K562 (cell line): ENCODE measurements around the gene ZKSCAN8. TPM values are rescaled to one million over a fixed set of nuclear protein-coding genes. Genes with fewer than 3 reads are reported as not detected.

Source experiments
- ATAC-seq: fragments of 200-7000 bp; cut with Tn5 transposase; 3 replicates; pipeline ENCODE4 v1.9.1; 2020; ENCODE audit warnings: moderate library complexity
- BruUV-seq: library from RNA; stranded (reverse); fragments of 400-500 nt; replicated peaks from 2 replicates; lab custom pipeline; 2021; lab: Mats Ljungman, UMichigan
- CTCF ChIA-PET: fragments of 300-600 bp; formaldehyde crosslinking; extraction: SDS; loops from one replicate; lab custom pipeline; 2021; ENCODE audit warnings: low intra/inter-chr PET ratio; lab: Yijun Ruan, JAX
- POLR2A ChIA-PET: fragments of 300-600, 350-650 bp; sonication (Branson Sonifier 250); formaldehyde crosslinking; extraction: SDS; loops from one replicate; lab custom pipeline; 2021; ENCODE audit warnings: antibody characterized with exemption, inconsistent platforms; lab: Yijun Ruan, JAX
- DNase-seq, 4 experiments: peaks; one replicate each; pipeline versions ENCODE4 v3.0.0 to v3.0.0-alpha.2; 2011 to 2018; ENCODE audit warnings: low spot score in 3 of 4, mixed read lengths in 3 of 4; ENCODE audit errors: extremely low read depth in 1 of 4
- FAIRE-seq: peaks from 2 replicates; lab custom pipeline; 2011; peaks lifted over from hg19 to GRCh38; lab: Jason Lieb, UNC
- H2AFZ ChIP-seq: 2 replicates; pipeline ENCODE4 v1.6.0; 2011; ENCODE audit warnings: low read depth, low read length, control low read depth, inconsistent platforms
- H3K27ac ChIP-seq: fragments of 200-600 bp; 3 replicates; pipeline ENCODE4 v1.8.0; 2011; ENCODE audit warnings: low read depth, mild to moderate bottlenecking, control low read depth, inconsistent platforms, low read length, moderate library complexity, mixed read lengths; ENCODE audit errors: extremely low read depth
- H3K27me3 ChIP-seq, 2 experiments: fragments of 300-600 bp in 1 of 2; 2 replicates in 1 of 2; 3 replicates in 1 of 2; pipeline versions ENCODE4 v1.6.0 to v1.8.0; 2011; ENCODE audit warnings: inconsistent platforms in 2 of 2, low read length in 2 of 2, mild to moderate bottlenecking in 1 of 2, mixed read lengths in 1 of 2, moderate library complexity in 1 of 2; ENCODE audit not compliant: control insufficient read depth in 2 of 2, insufficient read depth in 2 of 2
- H3K36me3 ChIP-seq: fragments of 300-600 bp; 3 replicates; pipeline ENCODE4 v1.8.0; 2011; ENCODE audit warnings: mild to moderate bottlenecking, low read length, inconsistent platforms; ENCODE audit not compliant: control insufficient read depth, insufficient read depth
- H3K4me1 ChIP-seq, 2 experiments: fragments of 200-600 bp in 1 of 2; replicated peaks in 1 of 2; 2 replicates in 1 of 2; 3 replicates in 1 of 2; pipeline versions ENCODE4 v1.5.1 to v1.8.0; 2011; ENCODE audit warnings: inconsistent platforms in 2 of 2, low read length in 2 of 2, mild to moderate bottlenecking in 1 of 2, mixed read lengths in 1 of 2, moderate library complexity in 1 of 2; ENCODE audit not compliant: control insufficient read depth in 2 of 2, insufficient read depth in 2 of 2
- H3K4me2 ChIP-seq: 2 replicates; pipeline ENCODE4 v1.6.1; 2011; ENCODE audit warnings: low read length, control low read depth, inconsistent platforms, mixed read lengths; ENCODE audit not compliant: insufficient read depth
- H3K4me3 ChIP-seq: fragments of 200-600 bp; sonication (generic), shearing (Covaris generic); 2 replicates; pipeline ENCODE4 v1.5.1; 2016; ENCODE audit warnings: control low read depth, inconsistent platforms
- H3K79me2 ChIP-seq: fragments of 200-600 bp; 3 replicates; pipeline ENCODE4 v1.8.0; 2011; ENCODE audit warnings: low read length, inconsistent platforms; ENCODE audit not compliant: control insufficient read depth, insufficient read depth
- H3K9ac ChIP-seq, 2 experiments: 2 replicates each; pipeline versions ENCODE4 v1.6.0 to v1.6.1; 2011; ENCODE audit warnings: low read depth in 2 of 2, low read length in 2 of 2, control low read depth in 1 of 2, inconsistent platforms in 1 of 2, mild to moderate bottlenecking in 1 of 2, mixed read lengths in 1 of 2; ENCODE audit not compliant: insufficient read depth in 1 of 2
- H3K9me1 ChIP-seq: one replicate; pipeline ENCODE4 v1.6.0; 2011; ENCODE audit warnings: inconsistent platforms, mild to moderate bottlenecking, low read length, moderate library complexity; ENCODE audit not compliant: control insufficient read depth, insufficient read depth
- H3K9me3 ChIP-seq: replicated peaks from 2 replicates; pipeline ENCODE4 v1.5.1; 2011; ENCODE audit warnings: low read depth, low read length, inconsistent platforms; ENCODE audit not compliant: control insufficient read depth, insufficient read depth
- H4K20me1 ChIP-seq: replicated peaks from 2 replicates; pipeline ENCODE4 v1.6.1; 2011; ENCODE audit warnings: low read length, inconsistent platforms, mixed read lengths; ENCODE audit not compliant: control insufficient read depth, insufficient read depth
- CEBPB ChIP-seq: fragments of 450-650 bp; IDR thresholded peaks from 2 replicates; pipeline ENCODE4 v1.6.1; 2016; ENCODE audit warnings: missing genetic modification characterization, missing compliant biosample characterization
- CEBPG ChIP-seq, 3 experiments: fragments of 200-800 bp in 1 of 3; sonication (Bioruptor generic) in 1 of 3; sonication (generic) in 1 of 3; formaldehyde crosslinking in 1 of 3; IDR thresholded peaks in 2 of 3; conservative IDR thresholded peaks in 1 of 3; 2 replicates each; pipeline versions ENCODE4 v1.6.1 to v1.8.0; 2016 to 2022; ENCODE audit warnings: missing compliant biosample characterization in 2 of 3, missing genetic modification characterization in 2 of 3, mild to moderate bottlenecking in 1 of 3, missing genetic modification reagents in 1 of 3
- DDX20 ChIP-seq: fragments of 450-650 bp; IDR thresholded peaks from 2 replicates; pipeline ENCODE4 v1.6.1; 2016; ENCODE audit warnings: missing genetic modification characterization, low read depth, mild to moderate bottlenecking, missing compliant biosample characterization, moderate library complexity
- NFE2L1 ChIP-seq: fragments of 450-650 bp; IDR thresholded peaks from 2 replicates; pipeline ENCODE4 v1.6.1; 2016; ENCODE audit warnings: missing genetic modification characterization, low read depth, mild to moderate bottlenecking, missing compliant biosample characterization, moderate library complexity, borderline replicate concordance
- NUFIP1 ChIP-seq: fragments of 450-650 bp; IDR thresholded peaks from 2 replicates; pipeline ENCODE4 v1.6.1; 2018; ENCODE audit not compliant: partially characterized antibody
- PHF20 ChIP-seq: fragments of 450-650 bp; IDR thresholded peaks from 2 replicates; pipeline ENCODE4 v1.6.1; 2018; ENCODE audit not compliant: partially characterized antibody
- PTBP1 ChIP-seq: fragments of 200-400 bp; formaldehyde crosslinking; IDR thresholded peaks from 2 replicates; pipeline ENCODE4 v1.6.1; 2017; ENCODE audit warnings: low read depth, low read length
- SLC30A9 ChIP-seq: fragments of 250-450 bp; sonication (Bioruptor Pico); IDR thresholded peaks from 2 replicates; pipeline ENCODE4 v1.8.0; 2022; ENCODE audit warnings: mild to moderate bottlenecking, moderate library complexity
- TAF7 ChIP-seq: fragments of 450-650 bp; IDR thresholded peaks from 2 replicates; pipeline ENCODE4 v1.6.1; 2016; ENCODE audit warnings: missing genetic modification characterization, missing compliant biosample characterization
- ZNF316 ChIP-seq: fragments of 450-650 bp; IDR thresholded peaks from 2 replicates; pipeline ENCODE4 v1.6.1; 2016
- ZNF764 ChIP-seq: fragments of 250-450 bp; sonication (Bioruptor Pico); IDR thresholded peaks from 2 replicates; pipeline ENCODE4 v1.4.0; 2020; ENCODE audit warnings: low read depth, mild to moderate bottlenecking, moderate library complexity
- WGBS: fragments of 100-300 bp; shearing (Covaris generic); methylation state at CpG from one replicate; pipeline ENCODE4 v1.1.6; 2016; ENCODE audit warnings: low coverage, mixed read lengths; ENCODE audit not compliant: insufficient coverage; ENCODE audit errors: missing lambda C conversion rate; 5-methylcytosine and 5-hydroxymethylcytosine counted together
- in situ Hi-C: fragments of 300-500 bp; cut with MboI; formaldehyde crosslinking; loops from 4 replicates; pipeline ENCODE4 v1.15.0; 2018; ENCODE audit warnings: inconsistent platforms, mixed read lengths
- intact Hi-C: fragments of 100-400 bp; cut with micrococcal nuclease; formaldehyde crosslinking; loops from 2 replicates; pipeline ENCODE4 v1.14.2; 2022
- polyA plus RNA-seq, 8 experiments: library from polyadenylated mRNA; depleted of rRNA in 4 of 8; stranded (reverse) in 5 of 8; unstranded in 3 of 8; fragments of >200 nt; fragmentation: Nextera tagmentation in 2 of 8; fragmentation: Illumina TruSeq in 1 of 8; extraction: Ambion mirVana in 2 of 8; extraction: Trizol in 1 of 8; gene quantifications; 2 replicates each; pipeline versions ENCODE4 v1.2.1 to v1.2.3, GENCODE V29; 2011 to 2014; ENCODE audit warnings: inconsistent platforms in 1 of 8, missing spikeins in 1 of 8
- total RNA-seq, 7 experiments: library from RNA; depleted of rRNA in 6 of 7; stranded (reverse); fragments of >200 nt in 6 of 7; fragmentation: Illumina TruSeq in 2 of 7; extraction: Trizol in 2 of 7; gene quantifications; 2 replicates each; pipeline versions ENCODE4 v1.2.1 to v1.2.3, GENCODE V29; 2011 to 2021; ENCODE audit warnings: low replicate concordance in 1 of 7

The ZKSCAN8 gene
- total and polyA plus RNA-seq, 9 of the 15 experiments (the other 6 are each of a cell fraction or from before 2014, with no cell fraction given), result 3.3 to 37.7 (median 21.7) TPM

- ChIA-PET CTCF (no interaction called here), POLR2A (interaction anchor here (0.7 to 4.6 kb wide), 9 partner anchors 8 to 181 kb away, joined by 3 to 50 read pairs (median 7); partner anchors contain the start of genes ZKSCAN8 and ZSCAN31)
- ATAC-seq, result no peak
- in situ Hi-C loops, result no loop called here
- Histone ChIP-seq H4K20me1 (no peaks in the 10 kb centered on the region), H3K4me2 (no peak overlapping the region), H3K27me3 (no peaks in the 10 kb centered on the region), H3K9ac (no peak overlapping the region), H2AFZ (no peak overlapping the region), H3K9me3 (peaks cover 18% of the 10 kb centered on the region), H3K9me1 (no peaks in the 10 kb centered on the region), H3K27ac (no peak overlapping the region), H3K4me1 (no peaks in the 10 kb centered on the region), H3K4me3 (no peak overlapping the region), H3K79me2 (no peaks in the 10 kb centered on the region; the same call in 1 of the 3 replicates), H3K36me3 (peaks cover 89% of the 10 kb centered on the region)
- peak; percentile 62 for TF ChIP-seq ZNF316
- TF ChIP-seq NFE2L1, result no peak
- no TSS peak for BruUV-seq
- no peak for DNase-seq
- FAIRE-seq, result no peak
- intact Hi-C loops, result no loop called here
Observed at GRCh38 chr6:28154357-28154756, 12.7 kb downstream of the ZKSCAN8 start.

GRCh38 chr6:28158318-28158717 lies 16.6 kb downstream of the ZKSCAN8 start:
- Histone ChIP-seq H4K20me1 (no peaks in the 10 kb centered on the region), H2AFZ (no peak overlapping the region), H3K27ac (no peak overlapping the region), H3K27me3 (no peaks in the 10 kb centered on the region), H3K4me1 (peaks cover 5 to 8% of the 10 kb centered on the region in 2 experiments), H3K9ac (no peak overlapping the region), H3K9me3 (peaks cover 8% of the 10 kb centered on the region), H3K9me1 (no peaks in the 10 kb centered on the region), H3K4me2 (no peak overlapping the region), H3K79me2 (no peaks in the 10 kb centered on the region), H3K36me3 (peaks cover 50% of the 10 kb centered on the region), H3K4me3 (no peak overlapping the region)
- DNase-seq (no peak), FAIRE-seq (no peak), ATAC-seq (no peak)
- BruUV-seq, result no TSS peak
- in situ Hi-C loops, result no loop called here
- intact Hi-C loops, result no loop called here
- 97% methylated on average over 3 of the region's 3 CpGs for whole genome bisulfite sequencing
- ChIA-PET CTCF (no interaction called here), POLR2A (interaction anchor here (1.3 kb wide), 1 partner anchor 12 kb away, joined by 3 read pairs; no protein-coding TSS in a partner anchor)
- TF ChIP-seq PTBP1 (no peak), DDX20 (no peak), NUFIP1 (no peak), ZNF764 (no peak), CEBPB (tag) (peak; percentile 71), CEBPG (CRISPR knock-in tag; IDR thresholded peaks at IDR 0.05) (no peak), CEBPG (tag; conservative IDR thresholded peaks at IDR 0.05 in 1 of 2, IDR thresholded peaks at IDR 0.05 in 1 of 2) (peak; percentile 44 to 66), TAF7 (tag) (no peak), SLC30A9 (CRISPR knock-in tag) (no peak), PHF20 (no peak)
